Panc1 (cell line): ENCODE measurements around the gene NIPAL1. TPM values are rescaled to one million over a fixed set of nuclear protein-coding genes. Genes with fewer than 3 reads are reported as not detected.

Experiments
- ATAC-seq: fragments of 200-7000 bp; cut with Tn5 transposase; 2 replicates; pipeline ENCODE4 v1.9.1; 2020; ENCODE audit warnings: mild to moderate bottlenecking, moderate library complexity
- BruUV-seq: library from RNA; stranded (reverse); fragments of 400-500 nt; replicated peaks from 2 replicates; lab custom pipeline; 2021; lab: Mats Ljungman, UMichigan
- CTCF ChIA-PET: fragments of 300-600 bp; sonication (Branson Sonifier 250); formaldehyde crosslinking; loops from one replicate; lab custom pipeline; 2022; ENCODE audit warnings: antibody characterized with exemption; lab: Charles Lee
- POLR2A ChIA-PET: fragments of 300-600 bp; sonication (Branson Sonifier 250); formaldehyde crosslinking; loops from one replicate; lab custom pipeline; 2022; ENCODE audit warnings: antibody characterized with exemption; lab: Charles Lee
- DNase-seq: peaks from one replicate; pipeline ENCODE4 v3.0.0-alpha.2; 2010; ENCODE audit warnings: low read depth, low spot score
- H3K27ac ChIP-seq: 2 replicates; pipeline ENCODE4 v1.5.1; 2011; ENCODE audit warnings: mild to moderate bottlenecking, low read length, inconsistent platforms
- H3K27me3 ChIP-seq: fragments of 200-500 bp; sonication (Bioruptor generic); 2 replicates; pipeline ENCODE4 v1.6.0; 2014; ENCODE audit warnings: low read length, inconsistent platforms; ENCODE audit not compliant: control insufficient read depth, insufficient read depth
- H3K36me3 ChIP-seq: fragments of 200-500 bp; sonication (Bioruptor generic); 2 replicates; pipeline ENCODE4 v1.5.1; 2014; ENCODE audit warnings: inconsistent platforms, mild to moderate bottlenecking, low read length, moderate library complexity; ENCODE audit not compliant: control insufficient read depth, insufficient read depth
- H3K4me1 ChIP-seq: 2 replicates; pipeline ENCODE4 v1.5.1; 2011; ENCODE audit warnings: inconsistent platforms, mild to moderate bottlenecking, low read length, moderate library complexity; ENCODE audit not compliant: control insufficient read depth, insufficient read depth
- H3K4me3 ChIP-seq, 2 experiments: 2 replicates each; pipeline ENCODE4 v1.5.1; 2011 to 2012; ENCODE audit warnings: low read depth in 2 of 2, low read length in 2 of 2, mild to moderate bottlenecking in 2 of 2, inconsistent platforms in 1 of 2, moderate library complexity in 1 of 2
- H3K9me3 ChIP-seq: fragments of 200-500 bp; sonication (Bioruptor generic); 2 replicates; pipeline ENCODE4 v1.5.1; 2014; ENCODE audit warnings: low read depth, mild to moderate bottlenecking, inconsistent platforms, low read length, moderate library complexity; ENCODE audit not compliant: control insufficient read depth, insufficient read depth
- POLR2AphosphoS5 ChIP-seq: IDR thresholded peaks from 2 replicates; pipeline ENCODE4 v1.6.1; 2012; ENCODE audit warnings: mild to moderate bottlenecking, low read depth, low read length, moderate library complexity
- REST ChIP-seq, 2 experiments: IDR thresholded peaks; 2 replicates each; pipeline ENCODE4 v1.6.1; 2011 to 2012; ENCODE audit warnings: low read depth in 2 of 2, control low read depth in 1 of 2, low read length in 1 of 2, mild to moderate bottlenecking in 1 of 2, moderate library complexity in 1 of 2; ENCODE audit not compliant: insufficient read depth in 1 of 2
- SIN3A ChIP-seq: IDR thresholded peaks from 2 replicates; pipeline ENCODE4 v1.6.1; 2012; ENCODE audit warnings: low read depth, mild to moderate bottlenecking, low read length, moderate library complexity, borderline replicate concordance; ENCODE audit not compliant: insufficient read depth
- TCF7L2 ChIP-seq: IDR thresholded peaks from 2 replicates; pipeline ENCODE4 v1.6.1; 2011; ENCODE audit warnings: mild to moderate bottlenecking, low read depth, low read length, inconsistent platforms
- in situ Hi-C: cut with HindIII; loops from 2 replicates; pipeline ENCODE4 v1.10.0; 2016; ENCODE audit warnings: low sequenced_read_pairs, low pct_unique_long_range_greater_than_20kb
- intact Hi-C: fragments of 100-400 bp; cut with micrococcal nuclease; formaldehyde crosslinking; loops from one replicate; pipeline ENCODE4 v1.10.0; 2022; ENCODE audit not compliant: unreplicated experiment
- total RNA-seq: library from RNA; stranded (reverse); gene quantifications from one replicate; pipeline ENCODE4 v1.2.1, GENCODE V29; 2021; ENCODE audit not compliant: unreplicated experiment
- TF ChIP-seq, protein P1 (sequence below): fragments of 450-650 bp; IDR thresholded peaks from 2 replicates; pipeline ENCODE4 v1.5.1; 2017; ENCODE audit warnings: mild to moderate bottlenecking

NIPAL1 gene
- total RNA-seq, 1 experiment from 2014 or later: 0.82 TPM

DNA sequence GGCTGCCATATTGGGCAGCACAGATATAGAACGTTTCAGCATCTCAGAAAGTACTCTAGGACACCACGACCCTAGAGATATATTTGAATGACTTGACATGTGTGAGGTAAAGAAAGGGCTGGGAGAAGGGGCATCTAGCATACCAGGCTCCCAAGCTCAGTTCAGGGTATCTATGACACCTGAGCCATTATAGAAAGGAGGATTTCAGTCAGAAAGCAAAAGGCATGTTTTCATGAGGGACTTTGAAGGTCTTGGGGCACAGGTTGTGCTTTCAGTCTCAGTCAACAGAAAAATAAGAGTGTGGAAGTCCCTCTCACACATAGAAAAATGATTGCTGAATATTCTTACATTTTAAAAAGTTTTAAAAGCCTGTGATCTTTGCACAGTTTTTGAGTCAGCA, 51.6 kb downstream of the NIPAL1 start:
- CTCF ChIA-PET: no interaction called here
- no peaks in the 10 kb centered on the region for H3K36me3 ChIP-seq

GRCh38 chr4:48069026-48069425, 52.5 kb downstream of the NIPAL1 start:
- Histone ChIP-seq H3K27ac (no peak overlapping the region), H3K27me3 (no peaks in the 10 kb centered on the region), H3K9me3 (no peaks in the 10 kb centered on the region), H3K4me3 (no peak overlapping the region), H3K4me1 (no peaks in the 10 kb centered on the region), H3K36me3 (no peaks in the 10 kb centered on the region)
- no TSS peak for BruUV-seq
- CTCF ChIA-PET: no interaction called here
- no peak for DNase-seq
- intact Hi-C loops (no loop called here), in situ Hi-C loops (no loop called here)
- no peak for ATAC-seq
- POLR2A ChIA-PET: no interaction called here
- TF ChIP-seq POLR2AphosphoS5: no peak
- no peak for TF ChIP-seq REST (IDR thresholded peaks at IDR 0.05; ENCODE audit: insufficient read depth in 1 of 2, low read depth in 2 of 2, low read length in 1 of 2)
- no peak for TF ChIP-seq SIN3A
- TF ChIP-seq, protein P1, sequence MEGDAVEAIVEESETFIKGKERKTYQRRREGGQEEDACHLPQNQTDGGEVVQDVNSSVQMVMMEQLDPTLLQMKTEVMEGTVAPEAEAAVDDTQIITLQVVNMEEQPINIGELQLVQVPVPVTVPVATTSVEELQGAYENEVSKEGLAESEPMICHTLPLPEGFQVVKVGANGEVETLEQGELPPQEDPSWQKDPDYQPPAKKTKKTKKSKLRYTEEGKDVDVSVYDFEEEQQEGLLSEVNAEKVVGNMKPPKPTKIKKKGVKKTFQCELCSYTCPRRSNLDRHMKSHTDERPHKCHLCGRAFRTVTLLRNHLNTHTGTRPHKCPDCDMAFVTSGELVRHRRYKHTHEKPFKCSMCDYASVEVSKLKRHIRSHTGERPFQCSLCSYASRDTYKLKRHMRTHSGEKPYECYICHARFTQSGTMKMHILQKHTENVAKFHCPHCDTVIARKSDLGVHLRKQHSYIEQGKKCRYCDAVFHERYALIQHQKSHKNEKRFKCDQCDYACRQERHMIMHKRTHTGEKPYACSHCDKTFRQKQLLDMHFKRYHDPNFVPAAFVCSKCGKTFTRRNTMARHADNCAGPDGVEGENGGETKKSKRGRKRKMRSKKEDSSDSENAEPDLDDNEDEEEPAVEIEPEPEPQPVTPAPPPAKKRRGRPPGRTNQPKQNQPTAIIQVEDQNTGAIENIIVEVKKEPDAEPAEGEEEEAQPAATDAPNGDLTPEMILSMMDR: no peak
- no peak for TF ChIP-seq TCF7L2

More for the DNA sequence above, 51.6 kb downstream of the NIPAL1 start:
- H3K4me1 ChIP-seq: no peaks in the 10 kb centered on the region
- DNase-seq (no peak), ATAC-seq (no peak)
- no peaks in the 10 kb centered on the region for H3K27me3 ChIP-seq
- H3K9me3 ChIP-seq: no peaks in the 10 kb centered on the region
- no peak overlapping the region for H3K27ac ChIP-seq
- POLR2A ChIA-PET: no interaction called here
- no peak overlapping the region for H3K4me3 ChIP-seq
- in situ Hi-C loops (no loop called here), intact Hi-C loops (no loop called here)
- BruUV-seq: no TSS peak
- TF ChIP-seq SIN3A (no peak), POLR2AphosphoS5 (no peak), TCF7L2 (no peak), REST (IDR thresholded peaks at IDR 0.05; ENCODE audit: insufficient read depth in 1 of 2, low read depth in 2 of 2, low read length in 1 of 2) (no peak)
- TF ChIP-seq, protein P1: no peak
